Ishikawa (cell line): Measurements from ENCODE around the gene RFWD3.

Experiments
- EP300 ChIP-seq: IDR thresholded peaks from 2 replicates; pipeline ENCODE4 v1.6.1; 2012; ENCODE audit warnings: borderline replicate concordance
- RAD21 ChIP-seq: IDR thresholded peaks from 2 replicates; pipeline ENCODE4 v1.6.1; 2012; ENCODE audit warnings: low read depth
- ZBTB7A ChIP-seq: IDR thresholded peaks from 2 replicates; pipeline ENCODE4 v1.6.1; 2012; ENCODE audit warnings: low read depth
- TF ChIP-seq, protein P1 (sequence below): IDR thresholded peaks from 2 replicates; pipeline ENCODE4 v1.6.1; 2012; ENCODE audit warnings: low read depth, mild to moderate bottlenecking
- TF ChIP-seq, protein P2 (sequence below): IDR thresholded peaks from 2 replicates; pipeline ENCODE4 v1.6.1; 2012

DNA sequence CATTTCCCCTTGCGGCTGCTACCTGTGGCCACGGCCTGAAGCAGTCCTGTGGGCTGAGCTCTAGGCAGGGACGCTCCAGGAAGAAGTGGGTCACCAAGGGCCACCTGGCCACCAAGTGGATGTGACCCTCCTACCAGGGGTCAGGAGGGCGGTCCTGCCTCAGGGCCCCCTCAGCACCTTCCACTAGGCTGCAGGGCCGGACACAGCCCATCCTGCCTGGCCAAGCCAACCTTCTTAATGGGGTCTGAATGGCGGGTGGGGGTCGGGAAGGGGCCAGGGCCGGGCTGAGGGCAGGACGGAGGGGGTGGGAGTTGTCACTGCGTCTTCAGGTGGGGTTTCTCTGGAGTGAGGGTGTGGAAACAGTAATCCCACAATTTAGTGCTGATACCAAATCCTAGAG, 47.2 kb upstream of the RFWD3 start:
- TF ChIP-seq ZBTB7A (no peak), RAD21 (no peak), EP300 (no peak)
- TF ChIP-seq, protein P1, sequence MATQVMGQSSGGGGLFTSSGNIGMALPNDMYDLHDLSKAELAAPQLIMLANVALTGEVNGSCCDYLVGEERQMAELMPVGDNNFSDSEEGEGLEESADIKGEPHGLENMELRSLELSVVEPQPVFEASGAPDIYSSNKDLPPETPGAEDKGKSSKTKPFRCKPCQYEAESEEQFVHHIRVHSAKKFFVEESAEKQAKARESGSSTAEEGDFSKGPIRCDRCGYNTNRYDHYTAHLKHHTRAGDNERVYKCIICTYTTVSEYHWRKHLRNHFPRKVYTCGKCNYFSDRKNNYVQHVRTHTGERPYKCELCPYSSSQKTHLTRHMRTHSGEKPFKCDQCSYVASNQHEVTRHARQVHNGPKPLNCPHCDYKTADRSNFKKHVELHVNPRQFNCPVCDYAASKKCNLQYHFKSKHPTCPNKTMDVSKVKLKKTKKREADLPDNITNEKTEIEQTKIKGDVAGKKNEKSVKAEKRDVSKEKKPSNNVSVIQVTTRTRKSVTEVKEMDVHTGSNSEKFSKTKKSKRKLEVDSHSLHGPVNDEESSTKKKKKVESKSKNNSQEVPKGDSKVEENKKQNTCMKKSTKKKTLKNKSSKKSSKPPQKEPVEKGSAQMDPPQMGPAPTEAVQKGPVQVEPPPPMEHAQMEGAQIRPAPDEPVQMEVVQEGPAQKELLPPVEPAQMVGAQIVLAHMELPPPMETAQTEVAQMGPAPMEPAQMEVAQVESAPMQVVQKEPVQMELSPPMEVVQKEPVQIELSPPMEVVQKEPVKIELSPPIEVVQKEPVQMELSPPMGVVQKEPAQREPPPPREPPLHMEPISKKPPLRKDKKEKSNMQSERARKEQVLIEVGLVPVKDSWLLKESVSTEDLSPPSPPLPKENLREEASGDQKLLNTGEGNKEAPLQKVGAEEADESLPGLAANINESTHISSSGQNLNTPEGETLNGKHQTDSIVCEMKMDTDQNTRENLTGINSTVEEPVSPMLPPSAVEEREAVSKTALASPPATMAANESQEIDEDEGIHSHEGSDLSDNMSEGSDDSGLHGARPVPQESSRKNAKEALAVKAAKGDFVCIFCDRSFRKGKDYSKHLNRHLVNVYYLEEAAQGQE = no peak
- TF ChIP-seq, protein P2, sequence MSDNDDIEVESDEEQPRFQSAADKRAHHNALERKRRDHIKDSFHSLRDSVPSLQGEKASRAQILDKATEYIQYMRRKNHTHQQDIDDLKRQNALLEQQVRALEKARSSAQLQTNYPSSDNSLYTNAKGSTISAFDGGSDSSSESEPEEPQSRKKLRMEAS = no peak
